Smooth muscle cell of trachea (primary cell): Measurements from ENCODE around the gene AMY2A. TPM values are rescaled to one million over a fixed set of nuclear protein-coding genes. Genes with fewer than 3 reads are reported as not detected.

Experiments used
- total RNA-seq: library from RNA; depleted of rRNA; stranded (reverse); fragments of >200 nt; gene quantifications from 2 replicates; pipeline ENCODE4 v1.2.1, GENCODE V29; 2014

AMY2A gene
- total RNA-seq, result not detected in 2 replicates

DNA sequence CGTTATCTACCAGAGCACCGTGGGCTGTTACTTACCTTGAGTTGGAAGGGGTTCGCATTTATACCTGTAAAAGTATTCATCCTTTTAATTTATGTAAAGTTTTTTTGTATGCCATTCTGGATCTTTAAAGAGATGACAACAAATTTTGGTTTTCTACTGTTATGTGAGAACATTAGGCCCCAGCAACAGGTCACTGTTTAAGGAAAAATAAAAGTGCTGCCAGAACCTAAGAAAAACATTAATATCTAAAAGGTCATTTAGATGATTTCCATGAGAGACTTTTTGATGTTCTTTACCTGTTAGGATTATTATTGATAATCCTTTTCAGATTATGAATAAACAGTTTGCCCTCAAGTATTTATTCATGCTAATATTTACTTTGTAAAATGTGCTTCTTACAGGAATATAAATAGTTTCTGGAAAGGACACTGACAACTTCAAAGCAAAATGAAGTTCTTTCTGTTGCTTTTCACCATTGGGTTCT is at the start of gene AMY2A:
Gene AMY2A, plus strand, starts transcription at position 434 of the 484 bp plus-strand sequence. Its CDS starts 14 bp downstream, at position 448.

GRCh38 chr1:103571289-103571688 is 45.9 kb upstream of the AMY2A start, which contains the start of gene AMY2B:
Gene AMY2B (plus strand): TSS chr1:103571589. CDS start chr1:103571603, 14 bp downstream.

GRCh38 chr1:103655460-103655859 is 38.2 kb downstream of the AMY2A start, which contains the start of gene AMY1A:
Gene AMY1A (plus strand): TSS chr1:103655760. CDS start chr1:103656331, 571 bp downstream.

Other genes starting within 250 kb of the AMY2A start
- gene RNPC3, start 91.7 kb upstream of the AMY2A start, total RNA-seq, result 5.8 and 6.1 TPM in 2 replicates
- gene AMY2B, start 45.8 kb upstream of the AMY2A start, total RNA-seq, result 2.3 and 5.8 TPM in 2 replicates
- gene AMY1A, start 38.3 kb downstream of the AMY2A start, total RNA-seq, result not detected in 2 replicates
- gene AMY1B, start 78.8 kb downstream of the AMY2A start, total RNA-seq, result not detected in 2 replicates
- gene AMY1C, start 132.5 kb downstream of the AMY2A start, total RNA-seq, result not detected in 2 replicates